ENCODE data around the gene TTLL11.

GRCh38 chr9:121786998-121787422 lies 306.1 kb downstream of the TTLL11 start:
- TF ChIP-seq ZFP30 (CRISPR knock-in tag; IDR thresholded peaks at IDR 0.05) (no peak), TCF4 (CRISPR knock-in tag; IDR thresholded peaks at IDR 0.05; ENCODE audit: borderline replicate concordance) (no peak), BACH2 (CRISPR knock-in tag; IDR thresholded peaks at IDR 0.05; ENCODE audit: borderline replicate concordance) (no peak), ZNF70 (CRISPR knock-in tag; IDR thresholded peaks at IDR 0.05) (no peak), ZC3H10 (CRISPR knock-in tag; IDR thresholded peaks at IDR 0.05) (no peak), RARB (CRISPR knock-in tag; IDR thresholded peaks at IDR 0.05) (no peak), ARNTL (CRISPR knock-in tag; IDR thresholded peaks at IDR 0.05; ENCODE audit: borderline replicate concordance, low read depth) (no peak), GLIS3 (CRISPR knock-in tag; IDR thresholded peaks at IDR 0.05) (no peak), SNAI2 (CRISPR knock-in tag; IDR thresholded peaks at IDR 0.05) (no peak), CREB5 (CRISPR knock-in tag; IDR thresholded peaks at IDR 0.05; ENCODE audit: low read depth) (no peak), PATZ1 (CRISPR knock-in tag; IDR thresholded peaks at IDR 0.05; ENCODE audit: borderline replicate concordance) (no peak)

All from SK-N-SH treated with all-trans-retinoic acid at 6 μM for 48 hours (cell line).